H1 (cell line): ENCODE data around the gene UBIAD1. TPM values are rescaled to one million over a fixed set of nuclear protein-coding genes. Genes with fewer than 3 reads are reported as not detected.

Experiments used
- JUND ChIP-seq: IDR thresholded peaks from 2 replicates; pipeline ENCODE4 v1.6.1; 2011; ENCODE audit warnings: mild to moderate bottlenecking, improper control_type of control experiment, low read length
- KDM1A ChIP-seq: fragments of 200-600, 300-600 bp; sonication (generic); IDR thresholded peaks from 2 replicates; pipeline ENCODE4 v1.7.1; 2016; ENCODE audit warnings: mild to moderate bottlenecking, low read length, borderline replicate concordance
- USF2 ChIP-seq: IDR thresholded peaks from 2 replicates; pipeline ENCODE4 v1.6.1; 2011; ENCODE audit warnings: low read length, improper control_type of control experiment
- polyA plus RNA-seq, 7 experiments: library from polyadenylated mRNA; depleted of rRNA in 3 of 7; stranded (reverse) in 5 of 7; unstranded in 2 of 7; fragments of >200 nt in 5 of 7; fragments of 200-250 nt in 2 of 7; gene quantifications; 1 replicate in 5 of 7; 2 replicates in 1 of 7; 4 replicates in 1 of 7; pipeline versions ENCODE4 v1.2.1 to v1.2.3, GENCODE V29; 2011 to 2013; ENCODE audit warnings: missing spikeins in 2 of 7, mixed read lengths in 2 of 7
- total RNA-seq: library from RNA; stranded (reverse); fragmentation: NEBNext Ultra II Directional; extraction: Animal tissue kit (Norgen Biotek cat#: 25700); gene quantifications from 2 replicates; pipeline ENCODE4 v1.2.1, GENCODE V29; 2021

Gene UBIAD1
- total and polyA plus RNA-seq, 2 of the 8 experiments (the other 6 are each of a cell fraction or from before 2014, with no cell fraction given) = 23.4 to 26.6 TPM

DNA sequence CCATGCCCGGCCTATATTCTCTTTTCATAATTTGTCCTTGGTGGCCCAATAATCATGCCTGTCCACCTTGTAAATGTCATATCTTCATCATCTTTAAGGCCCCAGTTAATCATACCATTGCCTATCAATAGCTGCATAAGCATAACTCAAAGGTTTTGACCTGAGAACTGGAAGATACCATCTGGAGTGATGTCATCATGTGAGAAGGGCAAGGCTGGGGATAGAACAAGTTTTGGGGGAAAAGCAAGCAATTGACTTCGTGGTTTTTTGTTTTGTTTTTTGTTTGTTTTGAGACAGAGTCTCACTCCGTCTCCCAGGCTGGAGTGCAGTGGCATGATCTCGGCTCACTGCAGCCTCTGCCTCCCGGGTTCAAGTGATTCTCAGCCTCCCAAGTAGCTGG is 6.2 kb downstream of the UBIAD1 start (continued):
- no peak for TF ChIP-seq USF2
- TF ChIP-seq KDM1A = no peak
- TF ChIP-seq JUND = no peak
